ENCODE data around the gene MEOX2. TPM values are rescaled to one million over a fixed set of nuclear protein-coding genes. Genes with fewer than 3 reads are reported as not detected.

MEOX2 gene
- total RNA-seq, 1 experiment from 2014 or later: not detected

DNA sequence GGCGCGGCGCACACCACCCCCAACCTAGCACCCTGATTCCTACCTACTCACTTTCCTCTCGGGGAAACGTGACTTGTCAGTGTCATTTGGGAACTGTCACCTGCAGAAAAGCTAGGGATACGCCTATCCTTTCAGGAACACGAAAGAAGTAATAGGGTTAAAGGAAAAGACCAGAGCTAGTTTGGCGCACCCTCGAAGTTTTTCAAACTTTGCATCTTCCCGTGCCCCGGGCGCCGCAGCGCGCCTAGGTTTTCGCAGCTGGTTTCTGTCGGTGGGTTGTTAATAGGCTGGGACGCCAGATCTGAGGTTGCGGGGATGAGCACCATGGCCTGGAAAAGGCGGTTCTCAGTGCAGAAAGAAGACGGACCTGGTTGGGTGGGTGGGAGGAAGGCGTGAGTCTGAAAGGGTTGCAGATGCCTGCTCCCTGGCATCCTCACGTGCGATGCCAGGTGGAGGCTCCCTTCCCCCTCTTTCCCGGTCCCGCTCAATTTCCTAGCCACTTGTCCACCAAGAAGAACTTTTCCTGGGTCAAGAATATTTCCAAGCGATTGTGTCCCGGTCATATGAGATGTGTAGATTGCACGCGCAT is 568 bp upstream of the MEOX2 start:
- Histone ChIP-seq H3K27me3 (replicated peaks) (peaks cover 6% of the 10 kb centered on the region), H3K36me3 (no peaks in the 10 kb centered on the region), H3K4me3 (no peak overlapping the region), H3K9me3 (replicated peaks) (no peaks in the 10 kb centered on the region), H3K4me1 (replicated peaks) (no peaks in the 10 kb centered on the region), H3K27ac (no peak overlapping the region)
- no peak for DNase-seq (ENCODE audit: low read depth in 1 of 2, low spot score in 2 of 2)

DNA sequence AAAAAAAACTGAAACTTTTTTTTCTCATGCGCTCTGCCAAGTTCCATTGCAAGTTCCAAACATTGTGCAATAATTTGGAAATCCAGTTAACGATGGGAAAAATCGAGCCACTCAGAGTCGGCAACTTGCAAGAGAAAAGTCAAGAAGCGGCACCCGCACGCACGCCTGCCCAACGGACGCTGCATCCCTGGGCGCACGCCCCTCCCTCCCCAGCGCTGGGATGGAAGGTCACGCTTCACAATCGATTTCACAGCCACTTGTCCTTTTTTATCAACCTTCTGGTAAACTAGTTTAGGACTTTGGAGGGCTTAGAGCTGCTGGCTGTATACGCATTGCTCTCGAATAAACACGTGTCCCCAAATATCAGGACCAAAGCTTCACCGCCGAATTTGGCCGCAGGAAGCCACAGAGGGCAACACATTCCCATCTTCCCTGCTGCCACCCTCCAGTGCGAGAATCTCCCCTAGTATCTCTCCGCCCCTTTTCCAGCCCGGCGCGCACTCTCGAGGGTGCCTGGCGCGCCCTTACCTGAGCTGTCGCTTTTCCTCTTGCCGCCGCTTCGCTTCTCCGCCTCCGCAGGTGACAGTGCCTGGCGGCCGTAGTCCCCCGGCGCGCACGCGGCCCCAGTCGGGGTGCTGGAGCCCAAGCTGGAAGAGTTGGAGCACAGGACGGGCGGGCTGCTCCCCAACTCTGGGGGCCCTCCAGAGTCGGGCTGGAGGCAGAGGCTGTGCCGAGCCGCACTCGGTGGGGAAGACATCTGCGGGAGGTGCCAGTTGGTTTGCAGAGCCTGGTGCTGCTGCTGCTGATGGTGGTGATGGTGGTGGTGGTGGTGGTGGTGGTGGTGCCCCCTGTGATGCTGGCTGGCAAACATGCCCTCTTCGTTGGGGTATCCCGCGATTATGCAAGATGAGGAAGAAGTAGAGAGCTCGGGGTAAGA is 857 bp downstream of the MEOX2 start:
- Histone ChIP-seq H3K9me3 (replicated peaks) (no peaks in the 10 kb centered on the region), H3K36me3 (no peaks in the 10 kb centered on the region), H3K27me3 (replicated peaks) (peaks cover 6% of the 10 kb centered on the region), H3K4me3 (no peak overlapping the region), H3K4me1 (replicated peaks) (no peaks in the 10 kb centered on the region), H3K27ac (no peak overlapping the region)
- no peak for DNase-seq (ENCODE audit: low read depth in 1 of 2, low spot score in 2 of 2)

DNA sequence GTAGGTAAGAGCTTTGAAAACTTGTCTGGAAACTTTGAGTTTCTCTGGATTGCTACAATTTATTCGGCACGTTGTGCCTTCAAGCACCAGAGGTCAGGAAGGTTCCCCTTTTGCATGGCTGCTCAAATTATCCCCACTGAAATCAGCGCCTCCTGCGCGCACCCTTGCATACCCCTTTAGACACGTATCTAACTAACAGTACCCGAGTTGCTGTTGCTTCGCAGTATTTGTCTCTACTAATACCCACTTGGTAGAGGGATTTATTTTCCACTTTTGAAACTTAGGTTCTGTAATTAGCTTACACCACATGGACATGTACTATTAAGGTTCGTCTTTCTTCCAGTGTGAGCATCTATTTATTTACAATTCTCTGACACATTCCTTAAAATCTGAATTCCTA is 1.6 kb downstream of the MEOX2 start:
- no peak for DNase-seq (ENCODE audit: low read depth in 1 of 2, low spot score in 2 of 2)
- Histone ChIP-seq H3K27me3 (replicated peaks) (peaks cover 6% of the 10 kb centered on the region), H3K9me3 (replicated peaks) (no peaks in the 10 kb centered on the region), H3K27ac (no peak overlapping the region), H3K4me3 (no peak overlapping the region), H3K4me1 (replicated peaks) (no peaks in the 10 kb centered on the region), H3K36me3 (no peaks in the 10 kb centered on the region)

DNA sequence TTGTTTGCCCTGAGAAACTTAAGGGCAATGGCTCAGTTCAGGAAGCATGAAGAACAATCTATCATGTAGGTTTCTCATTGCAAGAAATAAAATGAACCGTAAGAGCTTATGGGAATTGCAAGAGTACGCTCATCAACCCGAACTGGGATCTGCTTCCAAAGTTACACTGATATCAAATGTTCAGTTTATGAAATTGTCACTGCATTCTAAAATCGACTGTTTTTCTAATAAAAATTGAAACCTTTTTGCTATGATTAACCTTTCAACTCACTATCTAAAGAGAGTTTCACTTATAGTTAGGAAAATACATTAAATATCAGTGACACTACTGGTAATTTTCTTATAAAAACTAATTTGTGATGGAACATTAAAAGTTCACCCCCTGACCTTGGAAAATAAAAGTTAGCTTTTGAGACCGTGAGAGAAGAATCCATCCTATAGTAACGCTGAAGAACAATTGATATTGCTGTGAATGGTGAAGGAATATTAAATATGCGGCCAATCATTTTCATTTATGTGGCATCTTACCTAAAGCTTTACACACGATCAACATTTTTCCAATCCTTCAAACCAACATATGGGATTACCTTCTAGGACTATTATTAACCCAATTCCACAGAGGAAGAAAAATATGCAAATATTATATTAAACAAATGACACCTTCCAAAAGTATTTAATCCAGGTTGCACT is 2.2 kb downstream of the MEOX2 start:
- Histone ChIP-seq H3K27ac (no peak overlapping the region), H3K27me3 (replicated peaks) (peaks cover 6% of the 10 kb centered on the region), H3K36me3 (no peaks in the 10 kb centered on the region), H3K4me3 (no peak overlapping the region), H3K9me3 (replicated peaks) (no peaks in the 10 kb centered on the region), H3K4me1 (replicated peaks) (no peaks in the 10 kb centered on the region)
- no peak for DNase-seq (ENCODE audit: low read depth in 1 of 2, low spot score in 2 of 2)

DNA sequence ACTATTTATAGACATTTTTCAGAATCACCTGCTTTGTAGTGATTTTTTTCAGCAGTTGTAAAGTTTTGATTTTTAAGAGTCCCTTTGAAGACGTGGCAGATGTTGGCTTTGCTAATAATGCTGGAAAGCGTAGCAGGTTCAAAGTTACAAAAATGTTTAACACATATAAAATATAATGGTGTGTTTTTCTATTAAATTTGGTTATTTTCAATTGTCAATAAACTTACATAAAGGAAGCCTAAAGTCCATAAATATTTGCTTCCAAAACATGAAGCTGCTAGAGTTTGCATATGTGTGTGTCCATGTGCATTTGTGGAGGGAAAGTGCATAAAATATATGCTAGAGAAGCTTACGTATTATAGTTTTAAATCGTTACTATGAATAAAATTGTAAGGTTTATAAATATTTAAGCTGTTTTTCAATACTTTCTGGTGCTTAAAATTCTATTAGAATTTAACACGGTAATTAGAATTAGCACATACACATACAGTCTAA is 3.7 kb downstream of the MEOX2 start:
- H3K36me3 ChIP-seq: no peaks in the 10 kb centered on the region
- H3K27ac ChIP-seq: no peak overlapping the region
- no peaks in the 10 kb centered on the region for H3K4me1 ChIP-seq (replicated peaks)
- no peak for DNase-seq (ENCODE audit: low read depth in 1 of 2, low spot score in 2 of 2)
- peaks cover 6% of the 10 kb centered on the region for H3K27me3 ChIP-seq (replicated peaks)
- no peak overlapping the region for H3K4me3 ChIP-seq
- no peaks in the 10 kb centered on the region for H3K9me3 ChIP-seq (replicated peaks)

DNA sequence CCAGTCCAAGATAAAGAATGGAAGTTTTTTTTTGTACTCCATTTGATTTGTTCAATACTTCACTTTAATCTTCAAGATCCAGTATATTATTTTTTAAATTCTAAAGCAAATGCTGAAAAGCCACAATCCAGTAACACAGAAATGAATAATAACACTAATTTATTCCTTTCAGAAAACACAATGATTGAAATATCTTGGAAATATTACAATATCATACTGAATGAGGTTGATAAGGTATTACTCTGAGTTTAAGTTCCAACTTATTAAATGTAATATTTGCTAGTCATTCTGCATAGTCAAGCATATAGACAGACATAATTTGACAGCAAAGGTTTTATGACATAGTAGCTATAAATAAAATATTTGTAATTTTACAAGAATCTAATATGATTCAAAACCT is 4.4 kb downstream of the MEOX2 start:
- Histone ChIP-seq H3K4me3 (no peak overlapping the region), H3K27me3 (replicated peaks) (peaks cover 6% of the 10 kb centered on the region), H3K9me3 (replicated peaks) (no peaks in the 10 kb centered on the region), H3K4me1 (replicated peaks) (no peaks in the 10 kb centered on the region), H3K36me3 (no peaks in the 10 kb centered on the region), H3K27ac (no peak overlapping the region)
- DNase-seq (ENCODE audit: low read depth in 1 of 2, low spot score in 2 of 2): no peak

DNA sequence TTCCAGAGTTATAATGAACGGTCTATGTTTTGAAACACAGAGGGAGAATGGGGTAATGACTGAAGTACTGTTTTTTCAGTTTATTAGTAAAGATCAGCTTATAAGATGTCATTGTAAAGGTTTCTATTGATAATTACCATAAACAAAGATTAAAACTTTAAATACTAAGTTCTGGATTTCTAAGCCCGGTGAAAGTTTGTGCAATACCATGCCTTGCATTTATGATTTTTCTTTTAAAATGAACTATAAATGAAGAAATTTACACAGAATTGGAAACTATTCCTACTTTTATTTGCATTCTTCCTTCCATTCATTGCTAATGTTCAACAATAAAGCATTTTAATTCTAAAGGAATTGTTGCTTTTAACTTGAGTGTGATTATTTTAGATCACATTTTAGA is 4.9 kb downstream of the MEOX2 start:
- no peak overlapping the region for H3K4me3 ChIP-seq
- no peaks in the 10 kb centered on the region for H3K9me3 ChIP-seq (replicated peaks)
- no peaks in the 10 kb centered on the region for H3K4me1 ChIP-seq (replicated peaks)
- H3K27me3 ChIP-seq (replicated peaks): peaks cover 6% of the 10 kb centered on the region
- DNase-seq (ENCODE audit: low read depth in 1 of 2, low spot score in 2 of 2): no peak
- no peak overlapping the region for H3K27ac ChIP-seq
- H3K36me3 ChIP-seq: no peaks in the 10 kb centered on the region

DNA sequence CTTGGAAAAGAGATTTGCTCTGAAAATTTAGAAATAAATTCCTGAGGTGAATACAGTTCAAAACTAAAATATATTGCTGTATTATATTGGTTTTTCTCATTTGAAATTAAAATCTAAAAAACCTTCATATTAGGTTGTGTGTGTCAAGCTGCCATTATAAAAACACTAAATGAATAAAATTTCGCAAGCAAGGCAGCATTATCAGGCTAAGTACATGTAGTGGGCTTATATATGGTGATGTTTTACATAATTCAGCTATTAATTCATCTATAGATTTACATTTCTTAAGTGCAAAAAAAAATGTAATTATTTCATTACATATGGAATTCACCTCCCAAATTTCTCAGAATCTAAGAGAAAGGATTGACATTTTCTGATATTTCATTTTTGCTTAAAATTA is 5.3 kb downstream of the MEOX2 start:
- no peak overlapping the region for H3K4me3 ChIP-seq
- no peak overlapping the region for H3K27ac ChIP-seq
- no peaks in the 10 kb centered on the region for H3K9me3 ChIP-seq (replicated peaks)
- H3K27me3 ChIP-seq (replicated peaks): peaks cover 6% of the 10 kb centered on the region
- H3K36me3 ChIP-seq: no peaks in the 10 kb centered on the region
- H3K4me1 ChIP-seq (replicated peaks): no peaks in the 10 kb centered on the region
- DNase-seq (ENCODE audit: low read depth in 1 of 2, low spot score in 2 of 2): no peak

DNA sequence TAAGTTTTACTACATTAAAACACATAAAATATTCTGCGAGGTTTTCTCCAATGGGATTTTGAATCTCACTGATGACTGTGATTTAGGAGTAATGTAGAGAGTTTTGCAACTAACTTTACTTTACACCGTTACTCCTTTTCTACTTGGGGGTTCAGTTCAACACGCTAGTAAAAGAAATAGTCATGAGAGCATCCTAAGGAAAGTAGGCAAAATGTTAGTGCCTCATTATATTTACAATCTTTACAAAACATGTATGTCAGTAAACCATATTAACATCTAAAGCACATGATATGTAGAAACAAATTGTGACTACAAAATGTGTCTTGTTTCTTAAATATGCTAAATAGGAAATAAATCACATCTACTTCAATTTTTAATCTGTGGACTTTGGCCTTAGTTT is 6.0 kb downstream of the MEOX2 start:
- Histone ChIP-seq H3K27ac (no peak overlapping the region), H3K9me3 (replicated peaks) (no peaks in the 10 kb centered on the region), H3K4me1 (replicated peaks) (no peaks in the 10 kb centered on the region), H3K4me3 (no peak overlapping the region), H3K27me3 (replicated peaks) (peaks cover 6% of the 10 kb centered on the region), H3K36me3 (no peaks in the 10 kb centered on the region)
- DNase-seq (ENCODE audit: low read depth in 1 of 2, low spot score in 2 of 2): no peak

DNA sequence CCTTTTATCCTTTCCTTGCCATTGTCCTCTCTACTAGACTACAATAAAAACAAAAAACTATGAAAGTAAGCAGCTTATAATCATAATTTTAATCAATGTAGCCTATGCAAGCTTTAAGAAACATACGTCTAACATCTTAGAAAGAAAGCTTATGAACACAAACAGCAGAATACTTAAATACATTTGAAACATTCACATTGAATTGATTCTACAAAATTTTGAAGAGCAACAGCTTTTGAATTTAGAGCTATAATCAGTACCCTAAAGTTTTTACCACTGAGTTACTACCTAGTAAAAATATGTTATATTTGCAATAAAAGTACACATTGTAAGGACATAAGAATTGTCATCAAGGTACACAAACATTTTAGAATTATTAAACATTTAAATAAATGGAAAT is 7.2 kb downstream of the MEOX2 start:
- DNase-seq (ENCODE audit: low read depth in 1 of 2, low spot score in 2 of 2): no peak
- H3K36me3 ChIP-seq: no peaks in the 10 kb centered on the region

DNA sequence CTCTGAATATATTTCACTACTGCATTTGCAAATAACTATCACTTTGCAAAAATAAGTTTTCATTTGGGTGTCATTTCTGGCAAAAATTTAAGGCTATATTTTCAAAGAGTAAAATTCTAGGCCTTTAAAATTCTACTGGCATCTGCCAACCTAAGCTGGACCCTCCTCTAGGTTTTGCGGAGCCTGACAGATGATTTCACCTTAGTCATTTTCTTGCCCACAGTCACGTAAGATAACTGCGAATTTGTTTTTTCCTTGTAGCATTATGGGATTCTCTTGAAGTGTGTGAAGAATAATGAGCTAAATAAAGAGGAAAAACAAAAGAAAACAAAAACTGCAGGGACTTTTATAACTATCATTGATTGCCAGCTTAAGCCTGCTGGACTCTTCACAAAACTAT is 7.8 kb downstream of the MEOX2 start:
- no peaks in the 10 kb centered on the region for H3K4me1 ChIP-seq (replicated peaks)
- no peaks in the 10 kb centered on the region for H3K27me3 ChIP-seq (replicated peaks)
- H3K27ac ChIP-seq: no peak overlapping the region
- no peak for DNase-seq (ENCODE audit: low read depth in 1 of 2, low spot score in 2 of 2)
- H3K4me3 ChIP-seq: no peak overlapping the region
- H3K36me3 ChIP-seq: no peaks in the 10 kb centered on the region
- H3K9me3 ChIP-seq (replicated peaks): no peaks in the 10 kb centered on the region

More for the DNA sequence above, 7.2 kb downstream of the MEOX2 start:
- no peak overlapping the region for H3K27ac ChIP-seq
- no peaks in the 10 kb centered on the region for H3K9me3 ChIP-seq (replicated peaks)
- H3K4me3 ChIP-seq: no peak overlapping the region
- H3K27me3 ChIP-seq (replicated peaks): peaks cover 5% of the 10 kb centered on the region
- no peaks in the 10 kb centered on the region for H3K4me1 ChIP-seq (replicated peaks)

DNA sequence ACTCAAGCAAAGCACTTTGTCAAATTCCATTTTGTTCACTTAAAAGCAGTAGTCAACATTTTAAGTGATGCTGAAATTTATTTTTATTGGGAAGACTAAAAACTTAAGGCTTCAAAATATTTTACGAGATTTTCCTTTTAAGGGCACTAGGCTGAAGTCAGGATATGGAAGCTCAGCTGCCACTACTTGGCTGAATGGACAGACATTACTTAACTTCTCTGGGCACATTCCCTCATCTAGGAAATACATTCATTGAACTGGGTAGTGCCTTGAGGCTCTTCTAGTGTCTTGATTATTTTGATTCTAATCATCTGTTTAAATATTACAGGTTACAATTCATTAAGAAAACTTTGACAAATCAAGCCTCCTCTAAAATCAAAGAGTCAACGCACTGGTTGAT is 11.1 kb downstream of the MEOX2 start:
- no peak overlapping the region for H3K4me3 ChIP-seq
- H3K27me3 ChIP-seq (replicated peaks): no peaks in the 10 kb centered on the region
- no peaks in the 10 kb centered on the region for H3K36me3 ChIP-seq
- H3K4me1 ChIP-seq (replicated peaks): no peaks in the 10 kb centered on the region
- DNase-seq (ENCODE audit: low read depth in 1 of 2, low spot score in 2 of 2): no peak
- no peaks in the 10 kb centered on the region for H3K9me3 ChIP-seq (replicated peaks)
- no peak overlapping the region for H3K27ac ChIP-seq

DNA sequence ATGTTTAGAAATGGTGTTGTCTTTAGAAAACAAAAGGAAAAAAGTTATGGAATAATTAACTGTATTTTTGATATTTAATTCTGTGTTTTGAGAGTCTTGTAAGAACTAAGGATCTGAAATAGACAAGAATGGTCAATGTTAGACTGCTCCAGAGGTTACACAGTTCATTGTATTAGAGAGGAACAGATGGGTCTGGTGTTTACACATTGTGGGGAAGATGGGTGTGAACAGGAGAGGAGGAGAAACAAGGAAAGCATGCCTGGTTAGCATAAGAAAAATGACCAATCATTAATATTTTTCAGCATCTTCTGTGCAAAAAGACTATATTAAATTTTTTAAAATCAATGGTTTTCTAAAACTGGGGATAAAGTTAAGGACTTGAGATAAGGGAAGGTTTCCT is 11.9 kb downstream of the MEOX2 start:
- no peak overlapping the region for H3K4me3 ChIP-seq
- no peak overlapping the region for H3K27ac ChIP-seq
- H3K27me3 ChIP-seq (replicated peaks): no peaks in the 10 kb centered on the region
- no peaks in the 10 kb centered on the region for H3K4me1 ChIP-seq (replicated peaks)
- H3K9me3 ChIP-seq (replicated peaks): no peaks in the 10 kb centered on the region
- H3K36me3 ChIP-seq: no peaks in the 10 kb centered on the region
- no peak for DNase-seq (ENCODE audit: low read depth in 1 of 2, low spot score in 2 of 2)

All from SJSA1 (cell line).